B cell (primary cell): Measurements from ENCODE around the gene CADPS. TPM values are rescaled to one million over a fixed set of nuclear protein-coding genes. Genes with fewer than 3 reads are reported as not detected.

ENCODE experiments used
- ATAC-seq: fragments of 200-7000 bp; cut with Tn5 transposase; one replicate; pipeline ENCODE4 v1.10.0; 2021; ENCODE audit warnings: low read depth, mild to moderate bottlenecking, moderate number of reproducible peaks, moderate library complexity
- CTCF ChIA-PET: fragments of 350-600 bp; sonication (Branson Sonifier 250); formaldehyde crosslinking; loops from one replicate; lab custom pipeline; 2021; ENCODE audit warnings: antibody characterized with exemption, inconsistent platforms; lab: Charles Lee
- POLR2A ChIA-PET: fragments of 350-600 bp; sonication (Branson Sonifier 250); formaldehyde crosslinking; loops from one replicate; lab custom pipeline; 2021; ENCODE audit warnings: antibody characterized with exemption; lab: Charles Lee
- DNase-seq: peaks from one replicate; pipeline ENCODE4 v3.0.0; 2013
- H2AFZ ChIP-seq: 2 replicates; pipeline ENCODE4 v1.6.1; 2012; ENCODE audit warnings: mild to moderate bottlenecking, low read depth, low read length; ENCODE audit not compliant: insufficient read depth, poor library complexity, severe bottlenecking
- H3K27ac ChIP-seq, 2 donors: 1 replicate in 1 of 2; 2 replicates in 1 of 2; pipeline ENCODE4 v1.5.1; 2012 to 2013; ENCODE audit warnings: low read length in 2 of 2, mild to moderate bottlenecking in 2 of 2, moderate library complexity in 1 of 2
- H3K27me3 ChIP-seq, 4 experiments: fragments of 200-600 bp in 1 of 4; sonication (generic) in 1 of 4; replicated peaks in 1 of 4; 1 replicate in 2 of 4; 2 replicates in 2 of 4; pipeline versions ENCODE4 v1.6.1 to v1.7.0; 2013 to 2016; ENCODE audit warnings: low read length in 3 of 4, mild to moderate bottlenecking in 2 of 4, mixed read lengths in 1 of 4, moderate library complexity in 1 of 4; ENCODE audit not compliant: insufficient read depth in 4 of 4, control insufficient read depth in 3 of 4; ENCODE audit errors: control extremely low read depth in 1 of 4
- H3K36me3 ChIP-seq, 2 experiments: replicated peaks in 1 of 2; 1 replicate in 1 of 2; 2 replicates in 1 of 2; pipeline versions ENCODE4 v1.6.1 to v1.7.1; 2013; ENCODE audit warnings: low read length in 1 of 2; ENCODE audit not compliant: insufficient read depth in 2 of 2, control insufficient read depth in 1 of 2; ENCODE audit errors: control extremely low read depth in 1 of 2, extremely low read depth in 1 of 2
- H3K4me1 ChIP-seq, 2 donors: fragments of 200-600 bp in 1 of 2; sonication (generic) in 1 of 2; 1 replicate in 1 of 2; 2 replicates in 1 of 2; pipeline versions ENCODE4 v1.5.1 to v1.6.1; 2013 to 2017; ENCODE audit warnings: low read length in 2 of 2; ENCODE audit not compliant: control insufficient read depth in 2 of 2, insufficient read depth in 2 of 2
- H3K4me2 ChIP-seq: replicated peaks from 2 replicates; pipeline ENCODE3; 2012; ENCODE audit warnings: mild to moderate bottlenecking, low read depth, low read length; ENCODE audit not compliant: poor library complexity, severe bottlenecking
- H3K4me3 ChIP-seq, 5 experiments: fragments of 200-600 bp in 1 of 5; sonication (generic) in 1 of 5; 1 replicate in 3 of 5; 2 replicates in 2 of 5; pipeline versions ENCODE4 v1.5.1 to v1.7.0; 2011 to 2016; ENCODE audit warnings: low read length in 4 of 5, mild to moderate bottlenecking in 4 of 5, low read depth in 2 of 5, control low read depth in 1 of 5, moderate library complexity in 1 of 5; ENCODE audit not compliant: insufficient read depth in 1 of 5; ENCODE audit errors: control extremely low read depth in 1 of 5, extremely low read depth in 1 of 5
- H3K79me2 ChIP-seq: fragments of 200-600 bp; sonication (generic); one replicate; pipeline ENCODE4 v1.6.0; 2016; ENCODE audit warnings: low read length; ENCODE audit not compliant: control insufficient read depth, insufficient read depth
- H3K9ac ChIP-seq: fragments of 200-600 bp; sonication (generic); 2 replicates; pipeline ENCODE4 v1.6.1; 2017; ENCODE audit warnings: mild to moderate bottlenecking, low read length, moderate library complexity
- H3K9me3 ChIP-seq, 3 donors: one replicate each; pipeline versions ENCODE4 v1.6.1 to v1.7.1; 2013; ENCODE audit warnings: low read length in 2 of 3; ENCODE audit not compliant: control insufficient read depth in 2 of 3, insufficient read depth in 1 of 3; ENCODE audit errors: control extremely low read depth in 1 of 3
- H4K20me1 ChIP-seq: 2 replicates; pipeline ENCODE4 v1.6.0; 2012; ENCODE audit warnings: mild to moderate bottlenecking, low read length; ENCODE audit not compliant: insufficient read depth, control insufficient read depth, poor library complexity, severe bottlenecking
- H3K27ac Mint-ChIP-seq: one replicate; pipeline ENCODE4 v1.8.0; 2021; ENCODE audit warnings: mixed read lengths
- H3K27me3 Mint-ChIP-seq: one replicate; pipeline ENCODE4 v1.8.0; 2021; ENCODE audit warnings: mixed read lengths
- H3K4me1 Mint-ChIP-seq: one replicate; pipeline ENCODE4 v1.8.0; 2021; ENCODE audit warnings: mixed read lengths
- H3K4me3 Mint-ChIP-seq: one replicate; pipeline ENCODE4 v1.8.0; 2021; ENCODE audit warnings: mixed read lengths
- H3K9me3 Mint-ChIP-seq: one replicate; pipeline ENCODE4 v1.8.0; 2022; ENCODE audit warnings: mixed read lengths; ENCODE audit not compliant: insufficient read depth
- EZH2 ChIP-seq: IDR thresholded peaks from 2 replicates; pipeline ENCODE4 v1.6.1; 2012; ENCODE audit warnings: borderline replicate concordance, low read depth, mild to moderate bottlenecking, moderate library complexity, low read length; ENCODE audit not compliant: insufficient read depth, poor library complexity, severe bottlenecking
- WGBS: methylation state at CpG from one replicate; pipeline ENCODE4 v1.1.5; 2013; ENCODE audit warnings: missing lambda C conversion rate; ENCODE audit not compliant: insufficient coverage; 5-methylcytosine and 5-hydroxymethylcytosine counted together
- intact Hi-C: fragments of 100-400 bp; cut with micrococcal nuclease; formaldehyde crosslinking; loops from one replicate; pipeline ENCODE4 v1.10.0; 2022
- polyA plus RNA-seq: library from polyadenylated mRNA; depleted of rRNA; stranded (reverse); fragments of >200 nt; gene quantifications from 2 replicates; pipeline ENCODE4 v1.2.3, GENCODE V29; 2012
- total RNA-seq, 2 donors: library from RNA; stranded (reverse); fragments of 120-200 nt in 1 of 2; gene quantifications; 1 replicate in 1 of 2; 2 replicates in 1 of 2; pipeline versions ENCODE4 v1.2.3 to v1.2.4, GENCODE V29; 2013 to 2022
- TF ChIP-seq, protein P1 (sequence below): fragments of 200-600 bp; IDR thresholded peaks from one replicate; pipeline ENCODE4 v1.8.0; 2022; ENCODE audit warnings: antibody characterized with exemption, mild to moderate bottlenecking

The CADPS gene
- total and polyA plus RNA-seq, 2 donors (not counting 1 experiment from before 2014, with no cell fraction given), result 0.16 to 0.22 TPM

DNA sequence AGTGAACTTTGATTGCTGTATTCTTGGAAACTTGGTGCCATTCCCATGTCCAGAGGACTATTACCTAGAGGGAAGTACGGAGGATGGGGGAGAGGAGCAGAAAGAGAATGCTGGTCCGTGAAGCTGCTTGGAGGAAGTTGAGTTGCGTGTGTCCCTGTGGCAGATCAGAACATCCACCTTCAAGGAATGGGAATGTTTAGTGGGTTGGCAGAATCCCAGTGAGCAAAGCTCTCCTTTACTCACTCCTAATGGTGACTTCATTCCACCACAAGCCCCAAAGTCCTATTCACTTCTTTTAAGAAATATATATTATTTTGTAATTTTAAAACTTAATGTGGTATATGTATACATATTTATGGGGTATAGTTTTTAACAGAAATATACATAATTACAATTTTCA lies 254.0 kb downstream of the CADPS start:
- 100% methylated on average over 1 of the region's 3 CpGs for WGBS
- no peak overlapping the region for H3K27ac ChIP-seq
- intact Hi-C loops, result no loop called here

DNA sequence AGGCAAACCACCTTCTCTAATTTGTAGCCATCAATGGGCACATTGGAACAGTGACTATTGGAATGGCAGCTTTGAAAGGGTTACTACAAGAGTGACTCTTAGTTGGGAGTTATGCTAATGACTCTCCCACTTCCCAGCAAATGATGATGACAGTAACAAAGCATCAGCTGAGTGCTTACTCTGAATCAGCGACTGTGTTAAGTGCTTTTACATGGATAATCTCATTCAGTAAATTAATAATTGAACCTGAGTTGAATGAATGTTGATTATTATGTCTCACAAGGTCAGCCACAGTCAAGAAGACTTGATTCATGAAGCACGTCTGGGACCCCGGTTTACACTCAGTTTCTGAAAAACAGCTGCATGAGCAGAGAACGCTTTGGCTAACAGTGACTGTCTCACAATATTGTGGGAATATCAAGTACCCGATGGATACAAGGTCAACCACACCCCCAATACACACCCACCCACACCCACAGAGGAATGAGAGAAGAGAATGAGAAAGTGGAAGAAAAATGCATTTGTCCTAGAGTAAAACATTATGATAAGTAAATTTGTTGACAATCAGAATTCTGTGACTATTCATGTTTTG lies 259.9 kb downstream of the CADPS start:
- CTCF ChIA-PET, result no interaction called here
- Histone ChIP-seq H3K9me3 (no peaks in the 10 kb centered on the region), H2AFZ (no peak overlapping the region), H3K36me3 (no peaks in the 10 kb centered on the region), H3K4me3 (no peak overlapping the region), H3K4me1 (no peaks in the 10 kb centered on the region), H4K20me1 (no peaks in the 10 kb centered on the region), H3K27ac (no peak overlapping the region), H3K4me2 (no peak overlapping the region), H3K27me3 (peaks cover 0 to 3% (median 0%) of the 10 kb centered on the region in 4 experiments), H3K79me2 (no peaks in the 10 kb centered on the region), H3K9ac (no peak overlapping the region)
- H3K4me3 Mint-ChIP-seq, result no peak overlapping the region
- intact Hi-C loops, result no loop called here
- H3K9me3 Mint-ChIP-seq, result no peaks in the 10 kb centered on the region
- H3K4me1 Mint-ChIP-seq, result no peaks in the 10 kb centered on the region
- DNase-seq (no peak), ATAC-seq (no peak)
- H3K27me3 Mint-ChIP-seq, result peaks cover 10% of the 10 kb centered on the region
- no peak overlapping the region for H3K27ac Mint-ChIP-seq
- TF ChIP-seq EZH2, result no peak
- TF ChIP-seq, protein P1, sequence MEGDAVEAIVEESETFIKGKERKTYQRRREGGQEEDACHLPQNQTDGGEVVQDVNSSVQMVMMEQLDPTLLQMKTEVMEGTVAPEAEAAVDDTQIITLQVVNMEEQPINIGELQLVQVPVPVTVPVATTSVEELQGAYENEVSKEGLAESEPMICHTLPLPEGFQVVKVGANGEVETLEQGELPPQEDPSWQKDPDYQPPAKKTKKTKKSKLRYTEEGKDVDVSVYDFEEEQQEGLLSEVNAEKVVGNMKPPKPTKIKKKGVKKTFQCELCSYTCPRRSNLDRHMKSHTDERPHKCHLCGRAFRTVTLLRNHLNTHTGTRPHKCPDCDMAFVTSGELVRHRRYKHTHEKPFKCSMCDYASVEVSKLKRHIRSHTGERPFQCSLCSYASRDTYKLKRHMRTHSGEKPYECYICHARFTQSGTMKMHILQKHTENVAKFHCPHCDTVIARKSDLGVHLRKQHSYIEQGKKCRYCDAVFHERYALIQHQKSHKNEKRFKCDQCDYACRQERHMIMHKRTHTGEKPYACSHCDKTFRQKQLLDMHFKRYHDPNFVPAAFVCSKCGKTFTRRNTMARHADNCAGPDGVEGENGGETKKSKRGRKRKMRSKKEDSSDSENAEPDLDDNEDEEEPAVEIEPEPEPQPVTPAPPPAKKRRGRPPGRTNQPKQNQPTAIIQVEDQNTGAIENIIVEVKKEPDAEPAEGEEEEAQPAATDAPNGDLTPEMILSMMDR, result no peak
- WGBS, result 58% methylated on average over 2 of the region's 5 CpGs
- POLR2A ChIA-PET, result no interaction called here

More for the DNA sequence above, 254.0 kb downstream of the CADPS start:
- Mint-ChIP-seq H3K27ac (no peak overlapping the region), H3K4me3 (no peak overlapping the region), H3K9me3 (no peaks in the 10 kb centered on the region), H3K27me3 (peaks cover 10% of the 10 kb centered on the region), H3K4me1 (no peaks in the 10 kb centered on the region)
- ChIA-PET POLR2A (no interaction called here), CTCF (interaction anchor here (0.7 to 1.2 kb wide), 2 partner anchors 625 to 1387 kb away, joined by 3 read pairs; no protein-coding TSS in a partner anchor)
- H3K4me1 ChIP-seq, result no peaks in the 10 kb centered on the region
- H3K27me3 ChIP-seq, result no peaks in the 10 kb centered on the region
- no peaks in the 10 kb centered on the region for H4K20me1 ChIP-seq
- H2AFZ ChIP-seq, result no peak overlapping the region
- no peak for TF ChIP-seq EZH2
- TF ChIP-seq, protein P1, result no peak
- H3K9ac ChIP-seq, result no peak overlapping the region
- no peak overlapping the region for H3K4me2 ChIP-seq
- no peaks in the 10 kb centered on the region for H3K79me2 ChIP-seq
- H3K36me3 ChIP-seq, result no peaks in the 10 kb centered on the region
- H3K4me3 ChIP-seq, result no peak overlapping the region
- ATAC-seq, result no peak
- DNase-seq, result no peak
- no peaks in the 10 kb centered on the region for H3K9me3 ChIP-seq
